K562 (cell line): ENCODE measurements around the gene RBM19. TPM values are rescaled to one million over a fixed set of nuclear protein-coding genes. Genes with fewer than 3 reads are reported as not detected.

ENCODE experiments used
- CREB3 ChIP-seq: fragments of 450-650 bp; conservative IDR thresholded peaks from 2 replicates; pipeline ENCODE4 v1.6.1; 2016; ENCODE audit warnings: missing genetic modification characterization, low read depth, mild to moderate bottlenecking, missing compliant biosample characterization, moderate library complexity
- CXXC5 ChIP-seq: fragments of 250-450 bp; sonication (Bioruptor Pico); IDR thresholded peaks from 2 replicates; pipeline ENCODE4 v1.8.0; 2022; ENCODE audit warnings: inconsistent platforms, mild to moderate bottlenecking, moderate library complexity
- EGR1 ChIP-seq: fragments of 450-650 bp; conservative IDR thresholded peaks from 2 replicates; pipeline ENCODE4 v1.6.1; 2017; ENCODE audit warnings: mild to moderate bottlenecking
- EHMT2 ChIP-seq: fragments of 450-650 bp; IDR thresholded peaks from 2 replicates; pipeline ENCODE4 v1.6.1; 2018; ENCODE audit warnings: antibody characterized with exemption
- FOSL1 ChIP-seq: fragments of 200-800 bp; sonication (Bioruptor generic); conservative IDR thresholded peaks from 2 replicates; pipeline ENCODE4 v1.6.1; 2016; ENCODE audit warnings: missing genetic modification characterization, missing compliant biosample characterization
- GABPB1 ChIP-seq: sonication (generic); formaldehyde crosslinking; IDR thresholded peaks from 2 replicates; pipeline ENCODE4 v1.8.0; 2022; ENCODE audit warnings: mild to moderate bottlenecking, missing genetic modification reagents
- HMGN3 ChIP-seq: IDR thresholded peaks from 2 replicates; pipeline ENCODE4 v1.6.1; 2011; ENCODE audit warnings: borderline replicate concordance, low read depth, mild to moderate bottlenecking, mixed read lengths, low read length; ENCODE audit not compliant: insufficient read length; ENCODE audit errors: extremely low read depth
- KAT2B ChIP-seq: IDR thresholded peaks from one replicate; pipeline ENCODE4 v1.6.1; 2012; ENCODE audit warnings: low read depth, mild to moderate bottlenecking, control low read depth, inconsistent platforms, low read length, moderate library complexity
- KHSRP ChIP-seq: fragments of 450-650 bp; IDR thresholded peaks from 2 replicates; pipeline ENCODE4 v1.6.1; 2017
- KLF10 ChIP-seq: fragments of 250-450 bp; sonication (Bioruptor Pico); IDR thresholded peaks from 2 replicates; pipeline ENCODE4 v1.6.1; 2021; ENCODE audit warnings: matching md5 sums
- KLF16 ChIP-seq: IDR thresholded peaks from 2 replicates; pipeline ENCODE4 v1.6.1; 2016; ENCODE audit warnings: antibody characterized with exemption
- RBFOX2 ChIP-seq: fragments of 200-400 bp; formaldehyde crosslinking; IDR thresholded peaks from 2 replicates; pipeline ENCODE4 v1.6.1; 2017; ENCODE audit warnings: low read depth, mild to moderate bottlenecking, low read length, moderate library complexity
- SNIP1 ChIP-seq: fragments of 450-650 bp; IDR thresholded peaks from 2 replicates; pipeline ENCODE4 v1.7.1; 2017; ENCODE audit warnings: low read depth, mild to moderate bottlenecking
- SOX6 ChIP-seq: fragments of 450-650 bp; IDR thresholded peaks from 2 replicates; pipeline ENCODE4 v1.6.1; 2014; ENCODE audit warnings: mild to moderate bottlenecking
- TBP ChIP-seq: optimal IDR thresholded peaks from 2 replicates; pipeline ENCODE3; 2011; ENCODE audit warnings: low read depth, low read length, improper control_type of control experiment
- VEZF1 ChIP-seq: fragments of 200-800 bp; sonication (Bioruptor generic); IDR thresholded peaks from 2 replicates; pipeline ENCODE4 v1.6.1; 2017; ENCODE audit warnings: missing genetic modification characterization, missing compliant biosample characterization
- ZBTB26 ChIP-seq: fragments of 450-650 bp; formaldehyde crosslinking; IDR thresholded peaks from 2 replicates; pipeline ENCODE4 v1.4.0; 2022; ENCODE audit warnings: missing genetic modification characterization
- ZEB2 ChIP-seq: fragments of 450-650 bp; IDR thresholded peaks from 2 replicates; pipeline ENCODE4 v1.6.1; 2016
- ZNF224 ChIP-seq: sonication (generic); formaldehyde crosslinking; IDR thresholded peaks from 2 replicates; pipeline ENCODE4 v1.8.0; 2022; ENCODE audit warnings: mild to moderate bottlenecking, missing genetic modification reagents
- ZNF507 ChIP-seq: conservative IDR thresholded peaks from 2 replicates; pipeline ENCODE4 v1.6.1; 2017; ENCODE audit warnings: missing genetic modification characterization, missing compliant biosample characterization
- ZNF551 ChIP-seq: fragments of 250-450 bp; sonication (Bioruptor Pico); IDR thresholded peaks from 2 replicates; pipeline ENCODE4 v1.5.0; 2021; ENCODE audit warnings: mild to moderate bottlenecking, moderate library complexity
- ZNF584 ChIP-seq: fragments of 200-800 bp; sonication (Bioruptor generic); IDR thresholded peaks from 2 replicates; pipeline ENCODE4 v1.6.1; 2016; ENCODE audit warnings: low read depth, mild to moderate bottlenecking, missing genetic modification characterization, missing compliant biosample characterization
- ZNF740 ChIP-seq, 3 experiments: fragments of 200-800 bp in 1 of 3; sonication (Bioruptor generic) in 1 of 3; sonication (generic) in 1 of 3; formaldehyde crosslinking in 1 of 3; IDR thresholded peaks; 2 replicates each; pipeline versions ENCODE4 v1.6.1 to v1.8.0; 2016 to 2022; ENCODE audit warnings: mild to moderate bottlenecking in 2 of 3, missing compliant biosample characterization in 2 of 3, missing genetic modification characterization in 2 of 3, missing genetic modification reagents in 1 of 3
- polyA plus RNA-seq, 8 experiments: library from polyadenylated mRNA; depleted of rRNA in 4 of 8; stranded (reverse) in 5 of 8; unstranded in 3 of 8; fragments of >200 nt; fragmentation: Nextera tagmentation in 2 of 8; fragmentation: Illumina TruSeq in 1 of 8; extraction: Ambion mirVana in 2 of 8; extraction: Trizol in 1 of 8; gene quantifications; 2 replicates each; pipeline versions ENCODE4 v1.2.1 to v1.2.3, GENCODE V29; 2011 to 2014; ENCODE audit warnings: inconsistent platforms in 1 of 8, missing spikeins in 1 of 8
- total RNA-seq, 7 experiments: library from RNA; depleted of rRNA in 6 of 7; stranded (reverse); fragments of >200 nt in 6 of 7; fragmentation: Illumina TruSeq in 2 of 7; extraction: Trizol in 2 of 7; gene quantifications; 2 replicates each; pipeline versions ENCODE4 v1.2.1 to v1.2.3, GENCODE V29; 2011 to 2021; ENCODE audit warnings: low replicate concordance in 1 of 7

The RBM19 gene
- total and polyA plus RNA-seq, 9 of the 15 experiments (the other 6 are each of a cell fraction or from before 2014, with no cell fraction given), result 16.0 to 58.4 (median 37.9) TPM

- TF ChIP-seq HMGN3, result peak; percentile 76
- TF ChIP-seq SNIP1, result no peak
- TF ChIP-seq GABPB1 (CRISPR knock-in tag), result no peak
- TF ChIP-seq FOSL1 (tag), result peak; percentile 77; the same call in 1 of the 2 replicates
- TF ChIP-seq SOX6, result peak; percentile 97
- peak; percentile 98 for TF ChIP-seq KLF16
- no peak for TF ChIP-seq EHMT2
- no peak for TF ChIP-seq RBFOX2
- TF ChIP-seq ZNF507 (tag), result no peak
- TF ChIP-seq ZEB2, result peak; percentile 78
- no peak for TF ChIP-seq ZNF224 (CRISPR knock-in tag)
- TF ChIP-seq KHSRP, result 0 out of 2 replicates have a peak, but pooled peaks have one; percentile 36
- peak; percentile 98 for TF ChIP-seq CXXC5 (CRISPR knock-in tag)
- peak; percentile 79; the same call in 1 of the 2 replicates for TF ChIP-seq ZNF584 (CRISPR knock-in tag)
- no peak for TF ChIP-seq KAT2B
- TF ChIP-seq EGR1, result peak; percentile 57; the same call in 1 of the 2 replicates
- TF ChIP-seq ZNF551 (CRISPR knock-in tag), result no peak
- no peak for TF ChIP-seq TBP
- no peak for TF ChIP-seq ZNF740 (CRISPR knock-in tag; IDR thresholded peaks at IDR 0.05)
- peak in 1 of 2 experiments; percentile 77; a peak in 1 of 4 replicates for TF ChIP-seq ZNF740 (tag; IDR thresholded peaks at IDR 0.05)
- no peak for TF ChIP-seq CREB3 (tag)
- TF ChIP-seq ZBTB26 (CRISPR knock-in tag), result no peak
- TF ChIP-seq VEZF1 (CRISPR knock-in tag), result peak; percentile 98
- no peak for TF ChIP-seq KLF10 (CRISPR knock-in tag)
Measured at GRCh38 chr12:113932381-113933196, 33.5 kb downstream of the RBM19 start (continued).
